H7 (cell line): ENCODE results near the gene GPBP1L1. TPM values are rescaled to one million over a fixed set of nuclear protein-coding genes. Genes with fewer than 3 reads are reported as not detected.

ENCODE experiments used
- DNase-seq: peaks from one replicate; pipeline ENCODE4 v3.0.0; 2012
- H3K27me3 ChIP-seq: 2 replicates; pipeline ENCODE4 v1.6.0; 2011; ENCODE audit warnings: mild to moderate bottlenecking, low read length; ENCODE audit not compliant: control insufficient read depth, insufficient read depth
- H3K36me3 ChIP-seq: replicated peaks from 2 replicates; pipeline ENCODE4 v1.5.1; 2011; ENCODE audit warnings: low read length; ENCODE audit not compliant: control insufficient read depth, insufficient read depth
- H3K4me3 ChIP-seq: 2 replicates; pipeline ENCODE4 v1.5.1; 2011; ENCODE audit warnings: low read depth, mild to moderate bottlenecking, control low read depth, low read length, moderate library complexity; ENCODE audit not compliant: insufficient read depth
- total RNA-seq: library from RNA; depleted of rRNA; stranded (reverse); fragments of >200 nt; shearing (Covaris generic); gene quantifications from 2 replicates; pipeline ENCODE4 v1.2.3, GENCODE V29; 2014

GPBP1L1 gene
- total RNA-seq, 1 experiment from 2014 or later, result 156 TPM

GRCh38 chr1:45635211-45635610, 51.1 kb downstream of the GPBP1L1 start:
- Histone ChIP-seq H3K36me3 (peaks cover 50% of the 10 kb centered on the region), H3K4me3 (no peak overlapping the region), H3K27me3 (no peaks in the 10 kb centered on the region)
- no peak for DNase-seq

GRCh38 chr1:45630429-45630828, 55.9 kb downstream of the GPBP1L1 start:
- Histone ChIP-seq H3K36me3 (peaks cover 53% of the 10 kb centered on the region), H3K4me3 (no peak overlapping the region), H3K27me3 (no peaks in the 10 kb centered on the region)
- no peak for DNase-seq

- no peak for DNase-seq
- Histone ChIP-seq H3K36me3 (peaks cover 47% of the 10 kb centered on the region), H3K27me3 (no peaks in the 10 kb centered on the region), H3K4me3 (no peak overlapping the region)
Measured at GRCh38 chr1:45629035-45629434, 57.3 kb downstream of the GPBP1L1 start.

GRCh38 chr1:45623972-45624371, 62.4 kb downstream of the GPBP1L1 start, which contains the start of gene CCDC17:
TSS of gene CCDC17 (minus strand) at chr1:45624054. CDS start at chr1:45623909, 145 bp downstream.
- no peak for DNase-seq
- Histone ChIP-seq H3K36me3 (peaks cover 13% of the 10 kb centered on the region), H3K4me3 (no peak within 1 kb of the TSS), H3K27me3 (no peaks in the 10 kb centered on the region)

GRCh38 chr1:45622524-45623394, 63.6 kb downstream of the GPBP1L1 start:
- Histone ChIP-seq H3K4me3 (no peak overlapping the region), H3K27me3 (no peaks in the 10 kb centered on the region), H3K36me3 (peaks cover 11% of the 10 kb centered on the region)
- peak; percentile 77 for DNase-seq

- Histone ChIP-seq H3K4me3 (no peak overlapping the region), H3K27me3 (no peaks in the 10 kb centered on the region), H3K36me3 (peaks cover 16% of the 10 kb centered on the region)
- peak; percentile 34 for DNase-seq
Measured at GRCh38 chr1:45621895-45622523, 64.3 kb downstream of the GPBP1L1 start.

GRCh38 chr1:45621501-45621836, 64.9 kb downstream of the GPBP1L1 start:
- DNase-seq, result peak; percentile 47
- Histone ChIP-seq H3K27me3 (no peaks in the 10 kb centered on the region), H3K4me3 (no peak overlapping the region), H3K36me3 (peaks cover 18% of the 10 kb centered on the region)

GRCh38 chr1:45620588-45621500, 65.5 kb downstream of the GPBP1L1 start:
- DNase-seq, result peak; percentile 36
- Histone ChIP-seq H3K36me3 (peaks cover 24% of the 10 kb centered on the region), H3K27me3 (no peaks in the 10 kb centered on the region), H3K4me3 (no peak overlapping the region)

GRCh38 chr1:45619149-45619921, 67.0 kb downstream of the GPBP1L1 start:
- Histone ChIP-seq H3K36me3 (peaks cover 35% of the 10 kb centered on the region), H3K4me3 (no peak overlapping the region), H3K27me3 (no peaks in the 10 kb centered on the region)
- peak; percentile 33 for DNase-seq

GRCh38 chr1:45617618-45618017, 68.7 kb downstream of the GPBP1L1 start:
- no peaks in the 10 kb centered on the region for H3K27me3 ChIP-seq
- H3K4me3 ChIP-seq, result no peak overlapping the region
- no peak for DNase-seq
- peaks cover 42% of the 10 kb centered on the region for H3K36me3 ChIP-seq

GRCh38 chr1:45615885-45616284, 70.4 kb downstream of the GPBP1L1 start:
- peaks cover 47% of the 10 kb centered on the region for H3K36me3 ChIP-seq
- DNase-seq, result no peak
- no peak overlapping the region for H3K4me3 ChIP-seq
- H3K27me3 ChIP-seq, result no peaks in the 10 kb centered on the region

- Histone ChIP-seq H3K27me3 (no peaks in the 10 kb centered on the region), H3K4me3 (no peak overlapping the region), H3K36me3 (peaks cover 54% of the 10 kb centered on the region)
- no peak for DNase-seq
Measured at GRCh38 chr1:45612941-45613579, 73.3 kb downstream of the GPBP1L1 start.

GRCh38 chr1:45610589-45611226, 75.6 kb downstream of the GPBP1L1 start:
- DNase-seq, result no peak
- Histone ChIP-seq H3K4me3 (no peak overlapping the region), H3K27me3 (no peaks in the 10 kb centered on the region), H3K36me3 (peaks cover 50% of the 10 kb centered on the region)
